Ovary (tissue), 9 donors: ENCODE measurements around the gene ENTHD1. TPM values are rescaled to one million over a fixed set of nuclear protein-coding genes. Genes with fewer than 3 reads are reported as not detected.

Experiments
- DNase-seq, 5 donors: peaks; one replicate each; pipeline ENCODE4 v3.0.0-alpha.2; 2019 to 2020
- H3K27ac ChIP-seq, 2 donors: fragments of 200-600 bp; one replicate each; pipeline versions ENCODE4 v1.5.1 to v1.8.0; 2019 to 2022
- H3K27me3 ChIP-seq: fragments of 200-600 bp; one replicate; pipeline ENCODE4 v1.8.0; 2022
- H3K36me3 ChIP-seq: fragments of 200-600 bp; sonication (generic); one replicate; pipeline ENCODE4 v1.5.1; 2019
- H3K4me1 ChIP-seq: one replicate; pipeline ENCODE4 v1.8.1; 2013; ENCODE audit warnings: mild to moderate bottlenecking, moderate library complexity; ENCODE audit not compliant: insufficient read depth
- H3K4me3 ChIP-seq: fragments of 200-600 bp; sonication (generic); one replicate; pipeline ENCODE4 v1.5.1; 2017
- H3K9me3 ChIP-seq, 2 donors: fragments of 200-600 bp in 1 of 2; sonication (generic) in 1 of 2; one replicate each; pipeline versions ENCODE4 v1.5.1 to v1.8.1; 2013 to 2019; ENCODE audit warnings: mild to moderate bottlenecking in 1 of 2, moderate library complexity in 1 of 2
- CTCF ChIP-seq, 3 donors: fragments of 450-650 bp in 2 of 3; fragments of 200-600 bp in 1 of 3; IDR thresholded peaks; one replicate each; pipeline versions ENCODE4 v1.5.1 to v1.8.0; 2016 to 2022; ENCODE audit warnings: antibody characterized with exemption in 3 of 3, mild to moderate bottlenecking in 1 of 3
- EP300 ChIP-seq: sonication (generic); formaldehyde crosslinking; IDR thresholded peaks from one replicate; pipeline ENCODE4 v1.6.1; 2017; ENCODE audit warnings: antibody characterized with exemption
- POLR2A ChIP-seq: fragments of 450-650 bp; IDR thresholded peaks from one replicate; pipeline ENCODE4 v1.6.1; 2017; ENCODE audit warnings: antibody characterized with exemption, mild to moderate bottlenecking, moderate library complexity
- WGBS, 3 donors: extraction: QIAGEN DNeasy Blood & Tissue Kit in 1 of 3; methylation state at CpG; one replicate each; pipeline versions ENCODE4 v1.1.5 to v1.1.7; 2013 to 2017; 5-methylcytosine and 5-hydroxymethylcytosine counted together
- intact Hi-C, 4 donors: fragments of 100-400 bp; cut with DNase I; formaldehyde crosslinking; loops; one replicate each; pipeline versions ENCODE4 v1.11.0 to v1.15.1; 2022 to 2023
- polyA plus RNA-seq, 2 donors: library from polyadenylated mRNA; stranded (reverse); fragments of 200-250 nt in 1 of 2; fragments of 350-450 nt in 1 of 2; fragmentation: Illumina TruSeq in 1 of 2; extraction: RNeasy Lipid Tissue Mini Kit (QIAGEN cat#74804) in 1 of 2; gene quantifications; one replicate each; pipeline ENCODE4 v1.2.3, GENCODE V29; 2013 to 2014
- total RNA-seq, 7 donors: library from RNA; depleted of rRNA in 2 of 7; stranded (reverse); fragments of >200 nt in 2 of 7; fragmentation: NEBNext Ultra II Directional in 3 of 7; extraction: Animal tissue kit (Norgen Biotek cat#: 25700) in 3 of 7; gene quantifications; one replicate each; pipeline versions ENCODE4 v1.1.0 to v1.2.4, GENCODE V29; 2016 to 2023
- donor health status: DM: no; HTN: no; CAD: no; lungs with moderate emphysema.
- donor health status: DM: no; HTN: no; CAD: no.
- donor health status: Bipolar disorder and iron deficiency.
- donor health status: DM: yes; HTN: yes; CAD: no.
- donor health status: DM: no; HTN: no; CAD: no.
- donor health status: DM: yes; HTN: yes; CAD: no.

Gene ENTHD1
- total and polyA plus RNA-seq, 9 donors: 0.23 TPM; not detected in 8

GRCh38 chr22:39901565-39902146, 8.1 kb upstream of the ENTHD1 start:
- no peak overlapping the region for H3K4me3 ChIP-seq
- WGBS, 3 donors: 84 to 92% (median 86%) methylated on average over 8 of the region's 8 CpGs
- DNase-seq: no peak
- H3K27me3 ChIP-seq: no peaks in the 10 kb centered on the region
- intact Hi-C loops: no loop called here
- no peaks in the 10 kb centered on the region for H3K4me1 ChIP-seq
- no peak overlapping the region for H3K27ac ChIP-seq
- H3K36me3 ChIP-seq: no peaks in the 10 kb centered on the region
- TF ChIP-seq EP300: no peak
- no peak for TF ChIP-seq POLR2A
- TF ChIP-seq CTCF (IDR thresholded peaks at IDR 0.05): no peak
- no peaks in the 10 kb centered on the region for H3K9me3 ChIP-seq

- no peaks in the 10 kb centered on the region for H3K27me3 ChIP-seq
- TF ChIP-seq CTCF (IDR thresholded peaks at IDR 0.05): no peak
- no peak for TF ChIP-seq POLR2A
- TF ChIP-seq EP300: no peak
- intact Hi-C loops: no loop called here
- no peaks in the 10 kb centered on the region for H3K36me3 ChIP-seq
- H3K4me1 ChIP-seq: no peaks in the 10 kb centered on the region
- no peaks in the 10 kb centered on the region for H3K9me3 ChIP-seq
- no peak for DNase-seq
- 64 to 72% (median 71%) methylated on average over 4 of the region's 4 CpGs for WGBS, 3 donors
- no peak within 1 kb of the TSS for H3K27ac ChIP-seq
- H3K4me3 ChIP-seq: no peak within 1 kb of the TSS
Observed at GRCh38 chr22:39900306-39901227, 7.0 kb upstream of the ENTHD1 start, which contains the start of gene GRAP2. GRAP2 (plus strand) TSS chr22:39901084; CDS start chr22:39947107, 46,023 bp downstream.

GRCh38 chr22:39898997-39899396, 5.4 kb upstream of the ENTHD1 start:
- Histone ChIP-seq H3K4me3 (no peak overlapping the region), H3K4me1 (no peaks in the 10 kb centered on the region), H3K36me3 (no peaks in the 10 kb centered on the region), H3K27ac (no peak overlapping the region), H3K27me3 (no peaks in the 10 kb centered on the region), H3K9me3 (no peaks in the 10 kb centered on the region)
- intact Hi-C loops: no loop called here
- WGBS, 3 donors: 44 to 47% (median 45%) methylated on average over 2 of the region's 2 CpGs
- TF ChIP-seq POLR2A: no peak
- DNase-seq: no peak

- intact Hi-C loops: no loop called here
- DNase-seq: no peak
- H3K4me1 ChIP-seq: no peaks in the 10 kb centered on the region
- no peak overlapping the region for H3K4me3 ChIP-seq
- H3K27ac ChIP-seq: no peak overlapping the region
- no peaks in the 10 kb centered on the region for H3K9me3 ChIP-seq
- TF ChIP-seq POLR2A: no peak
- TF ChIP-seq EP300: no peak
- no peak for TF ChIP-seq CTCF (IDR thresholded peaks at IDR 0.05)
- H3K36me3 ChIP-seq: no peaks in the 10 kb centered on the region
- WGBS, 3 donors: 91 to 93% (median 92%) methylated on average over 3 of the region's 3 CpGs
- H3K27me3 ChIP-seq: no peaks in the 10 kb centered on the region
Observed at GRCh38 chr22:39897841-39898240, 4.3 kb upstream of the ENTHD1 start.
